ENCODE results near the gene RASSF7.

GRCh38 chr11:578276-579035 lies 17.7 kb downstream of the RASSF7 start:
- TF ChIP-seq ZNF384 (IDR thresholded peaks at IDR 0.05) (no peak), FOXM1 (IDR thresholded peaks at IDR 0.05; ENCODE audit: borderline replicate concordance) (no peak), SUZ12 (IDR thresholded peaks at IDR 0.05) (no peak), SP1 (IDR thresholded peaks at IDR 0.05) (no peak), ELF4 (IDR thresholded peaks at IDR 0.05) (no peak)

Measured in HEK293T (cell line).